ENCODE data around the gene LYST. TPM values are rescaled to one million over a fixed set of nuclear protein-coding genes. Genes with fewer than 3 reads are reported as not detected.

LYST gene
- total RNA-seq, 1 donor from 2014 or later, result 24.5 TPM

- H3K27me3 ChIP-seq (ENCODE audit: control insufficient read depth in 3 of 3, insufficient read depth in 3 of 3, low read length in 3 of 3), result no peaks in the 10 kb centered on the region
- no peak overlapping the region for H3K27ac ChIP-seq (ENCODE audit: low read depth, low read length)
These were observed 21.0 kb upstream of the LYST start for GRCh38 chr1:235887676-235888075.

GRCh38 chr1:235885655-235886262 is 19.1 kb upstream of the LYST start:
- Histone ChIP-seq H3K4me1 (ENCODE audit: control insufficient read depth in 3 of 3, insufficient read depth in 3 of 3, low read length in 3 of 3) (peaks cover 9 to 10% (median 9%) of the 10 kb centered on the region in 3 donors), H3K27ac (ENCODE audit: low read depth, low read length) (no peak overlapping the region), H3K27me3 (ENCODE audit: control insufficient read depth in 3 of 3, insufficient read depth in 3 of 3, low read length in 3 of 3) (no peaks in the 10 kb centered on the region), H3K4me3 (ENCODE audit: low read length in 3 of 3) (no peak overlapping the region), H3K9me3 (ENCODE audit: control insufficient read depth in 3 of 3, low read length in 3 of 3) (no peaks in the 10 kb centered on the region), H3K9ac (ENCODE audit: low read depth in 1 of 3, low read length in 3 of 3) (no peak overlapping the region), H3K36me3 (ENCODE audit: control insufficient read depth in 3 of 3, insufficient read depth in 3 of 3, low read length in 3 of 3) (no peaks in the 10 kb centered on the region)

More at GRCh38 chr1:235887676-235888075, 21.0 kb upstream of the LYST start:
- no peak overlapping the region for H3K4me3 ChIP-seq (ENCODE audit: low read length in 3 of 3)
- no peaks in the 10 kb centered on the region for H3K36me3 ChIP-seq (ENCODE audit: control insufficient read depth in 3 of 3, insufficient read depth in 3 of 3, low read length in 3 of 3)
- H3K9ac ChIP-seq (ENCODE audit: low read depth in 1 of 3, low read length in 3 of 3), result no peak overlapping the region
- peaks cover 9% of the 10 kb centered on the region in 3 donors for H3K4me1 ChIP-seq (ENCODE audit: control insufficient read depth in 3 of 3, insufficient read depth in 3 of 3, low read length in 3 of 3)
- no peaks in the 10 kb centered on the region for H3K9me3 ChIP-seq (ENCODE audit: control insufficient read depth in 3 of 3, low read length in 3 of 3)

DNA sequence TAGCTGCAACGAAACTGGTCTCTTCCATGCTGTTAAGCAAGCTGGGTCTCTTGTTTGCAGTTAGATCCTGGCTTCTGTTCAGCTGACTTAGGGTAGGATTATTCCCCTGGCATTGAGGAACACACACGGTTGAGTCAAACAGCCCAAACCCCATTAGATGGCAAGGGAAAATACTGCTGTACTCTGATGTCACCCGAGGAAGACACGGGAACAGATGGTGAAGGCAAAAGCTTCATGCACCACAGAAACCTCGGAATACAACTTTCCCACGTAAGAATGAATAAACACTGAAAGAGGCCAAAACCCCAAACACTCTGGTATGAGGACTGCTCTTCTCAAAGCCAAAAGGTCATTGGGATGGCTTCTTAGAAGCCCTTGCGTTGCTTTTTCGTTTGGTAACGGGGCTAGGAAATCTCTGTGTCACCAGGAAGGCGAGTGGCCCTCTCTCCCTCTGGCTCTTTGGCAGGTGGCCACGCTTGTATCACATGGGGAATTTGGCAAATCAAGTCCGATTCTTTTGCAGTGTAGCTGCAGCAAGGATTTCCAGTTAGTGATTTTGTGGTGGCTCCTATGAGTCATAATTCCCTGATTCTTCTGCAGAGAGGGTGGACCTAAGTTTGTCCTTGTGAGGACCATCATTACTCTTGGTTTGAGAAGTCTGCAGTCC is 16.7 kb upstream of the LYST start:
- Histone ChIP-seq H3K27me3 (ENCODE audit: control insufficient read depth in 3 of 3, insufficient read depth in 3 of 3, low read length in 3 of 3) (no peaks in the 10 kb centered on the region), H3K9ac (ENCODE audit: low read depth in 1 of 3, low read length in 3 of 3) (peak overlapping the region; percentile 39 to 69 (median 57)), H3K27ac (ENCODE audit: low read depth, low read length) (peak overlapping the region; percentile 48), H3K4me3 (ENCODE audit: low read length in 3 of 3) (peak overlapping the region; percentile 55 to 67 (median 60)), H3K9me3 (ENCODE audit: control insufficient read depth in 3 of 3, low read length in 3 of 3) (no peaks in the 10 kb centered on the region), H3K36me3 (ENCODE audit: control insufficient read depth in 3 of 3, insufficient read depth in 3 of 3, low read length in 3 of 3) (no peaks in the 10 kb centered on the region), H3K4me1 (ENCODE audit: control insufficient read depth in 3 of 3, insufficient read depth in 3 of 3, low read length in 3 of 3) (peaks cover 9 to 10% (median 9%) of the 10 kb centered on the region in 3 donors)

- Histone ChIP-seq H3K4me3 (ENCODE audit: low read length in 3 of 3) (peak overlapping the region; percentile 55 to 67 (median 60)), H3K4me1 (ENCODE audit: control insufficient read depth in 3 of 3, insufficient read depth in 3 of 3, low read length in 3 of 3) (peaks cover 9 to 10% (median 9%) of the 10 kb centered on the region in 3 donors)
These were observed 16.1 kb upstream of the LYST start for GRCh38 chr1:235882816-235883215.

GRCh38 chr1:235881930-235882700 is 15.4 kb upstream of the LYST start:
- H3K9ac ChIP-seq (ENCODE audit: low read depth in 1 of 3, low read length in 3 of 3), result no peak overlapping the region
- H3K27me3 ChIP-seq (ENCODE audit: control insufficient read depth in 3 of 3, insufficient read depth in 3 of 3, low read length in 3 of 3), result no peaks in the 10 kb centered on the region
- H3K4me3 ChIP-seq (ENCODE audit: low read length in 3 of 3), result peak overlapping the region in 1 of 3 donors; percentile 67
- no peaks in the 10 kb centered on the region for H3K36me3 ChIP-seq (ENCODE audit: control insufficient read depth in 3 of 3, insufficient read depth in 3 of 3, low read length in 3 of 3)
- H3K9me3 ChIP-seq (ENCODE audit: control insufficient read depth in 3 of 3, low read length in 3 of 3), result no peaks in the 10 kb centered on the region
- peaks cover 9 to 10% (median 9%) of the 10 kb centered on the region in 3 donors for H3K4me1 ChIP-seq (ENCODE audit: control insufficient read depth in 3 of 3, insufficient read depth in 3 of 3, low read length in 3 of 3)
- peak overlapping the region; percentile 48 for H3K27ac ChIP-seq (ENCODE audit: low read depth, low read length)

More at GRCh38 chr1:235882816-235883215, 16.1 kb upstream of the LYST start:
- Histone ChIP-seq H3K9ac (ENCODE audit: low read depth in 1 of 3, low read length in 3 of 3) (peak overlapping the region; percentile 0 to 69 (median 57)), H3K27ac (ENCODE audit: low read depth, low read length) (peak overlapping the region; percentile 48), H3K27me3 (ENCODE audit: control insufficient read depth in 3 of 3, insufficient read depth in 3 of 3, low read length in 3 of 3) (no peaks in the 10 kb centered on the region), H3K9me3 (ENCODE audit: control insufficient read depth in 3 of 3, low read length in 3 of 3) (no peaks in the 10 kb centered on the region), H3K36me3 (ENCODE audit: control insufficient read depth in 3 of 3, insufficient read depth in 3 of 3, low read length in 3 of 3) (no peaks in the 10 kb centered on the region)

DNA sequence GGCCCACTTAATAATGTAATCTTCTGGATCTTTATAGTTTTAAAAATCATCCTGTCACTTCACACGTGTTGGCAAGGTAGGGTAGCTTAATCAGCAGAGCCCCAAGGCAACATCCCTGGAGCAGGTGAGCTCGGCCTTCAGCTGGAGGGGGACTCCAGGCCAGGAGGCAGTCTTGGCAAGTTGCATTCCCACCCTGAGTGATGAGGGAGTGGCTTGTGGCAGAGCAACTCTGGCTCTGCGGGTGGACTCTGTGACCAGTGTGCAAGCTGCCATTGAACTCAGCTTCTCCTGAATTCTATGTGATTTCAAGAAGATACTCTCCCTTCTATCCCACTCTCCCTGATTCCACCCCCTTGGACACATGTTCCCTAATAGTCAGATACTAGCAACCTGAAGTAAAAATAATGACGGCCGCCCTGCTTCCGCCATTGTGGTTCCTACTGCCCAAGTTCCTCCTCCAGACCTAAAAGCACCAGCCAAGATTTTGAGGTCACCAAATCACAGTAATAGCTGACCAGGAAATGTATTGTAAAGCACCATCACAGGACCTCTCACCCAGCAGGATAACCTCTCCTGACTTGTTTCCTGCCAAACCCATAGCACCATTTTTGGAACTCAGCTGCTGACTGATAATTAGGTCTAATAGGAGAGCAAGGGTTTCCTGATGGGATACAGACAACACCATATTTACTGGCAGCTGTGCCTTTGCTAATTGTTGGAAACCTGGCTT is 11.5 kb upstream of the LYST start:
- Histone ChIP-seq H3K4me1 (ENCODE audit: control insufficient read depth in 3 of 3, insufficient read depth in 3 of 3, low read length in 3 of 3) (peaks cover 5 to 10% (median 6%) of the 10 kb centered on the region in 3 donors), H3K9me3 (ENCODE audit: control insufficient read depth in 3 of 3, low read length in 3 of 3) (no peaks in the 10 kb centered on the region), H3K36me3 (ENCODE audit: control insufficient read depth in 3 of 3, insufficient read depth in 3 of 3, low read length in 3 of 3) (no peaks in the 10 kb centered on the region), H3K9ac (ENCODE audit: low read depth in 1 of 3, low read length in 3 of 3) (no peak overlapping the region), H3K27me3 (ENCODE audit: control insufficient read depth in 3 of 3, insufficient read depth in 3 of 3, low read length in 3 of 3) (no peaks in the 10 kb centered on the region), H3K27ac (ENCODE audit: low read depth, low read length) (peak overlapping the region; percentile 58), H3K4me3 (ENCODE audit: low read length in 3 of 3) (no peak overlapping the region)

GRCh38 chr1:235876402-235876841 is 9.7 kb upstream of the LYST start:
- Histone ChIP-seq H3K4me3 (ENCODE audit: low read length in 3 of 3) (no peak overlapping the region), H3K36me3 (ENCODE audit: control insufficient read depth in 3 of 3, insufficient read depth in 3 of 3, low read length in 3 of 3) (no peaks in the 10 kb centered on the region), H3K27ac (ENCODE audit: low read depth, low read length) (no peak overlapping the region), H3K9ac (ENCODE audit: low read depth in 1 of 3, low read length in 3 of 3) (no peak overlapping the region), H3K4me1 (ENCODE audit: control insufficient read depth in 3 of 3, insufficient read depth in 3 of 3, low read length in 3 of 3) (peaks cover 0 to 4% (median 0%) of the 10 kb centered on the region in 3 donors), H3K27me3 (ENCODE audit: control insufficient read depth in 3 of 3, insufficient read depth in 3 of 3, low read length in 3 of 3) (no peaks in the 10 kb centered on the region), H3K9me3 (ENCODE audit: control insufficient read depth in 3 of 3, low read length in 3 of 3) (no peaks in the 10 kb centered on the region)

- H3K4me3 ChIP-seq (ENCODE audit: low read length in 3 of 3), result no peak overlapping the region
- no peaks in the 10 kb centered on the region for H3K36me3 ChIP-seq (ENCODE audit: control insufficient read depth in 3 of 3, insufficient read depth in 3 of 3, low read length in 3 of 3)
- H3K9ac ChIP-seq (ENCODE audit: low read depth in 1 of 3, low read length in 3 of 3), result no peak overlapping the region
- no peak overlapping the region for H3K27ac ChIP-seq (ENCODE audit: low read depth, low read length)
- peaks cover 0 to 4% (median 0%) of the 10 kb centered on the region in 3 donors for H3K4me1 ChIP-seq (ENCODE audit: control insufficient read depth in 3 of 3, insufficient read depth in 3 of 3, low read length in 3 of 3)
- H3K27me3 ChIP-seq (ENCODE audit: control insufficient read depth in 3 of 3, insufficient read depth in 3 of 3, low read length in 3 of 3), result no peaks in the 10 kb centered on the region
- no peaks in the 10 kb centered on the region for H3K9me3 ChIP-seq (ENCODE audit: control insufficient read depth in 3 of 3, low read length in 3 of 3)
These were observed 8.4 kb upstream of the LYST start for GRCh38 chr1:235875036-235875597.

DNA sequence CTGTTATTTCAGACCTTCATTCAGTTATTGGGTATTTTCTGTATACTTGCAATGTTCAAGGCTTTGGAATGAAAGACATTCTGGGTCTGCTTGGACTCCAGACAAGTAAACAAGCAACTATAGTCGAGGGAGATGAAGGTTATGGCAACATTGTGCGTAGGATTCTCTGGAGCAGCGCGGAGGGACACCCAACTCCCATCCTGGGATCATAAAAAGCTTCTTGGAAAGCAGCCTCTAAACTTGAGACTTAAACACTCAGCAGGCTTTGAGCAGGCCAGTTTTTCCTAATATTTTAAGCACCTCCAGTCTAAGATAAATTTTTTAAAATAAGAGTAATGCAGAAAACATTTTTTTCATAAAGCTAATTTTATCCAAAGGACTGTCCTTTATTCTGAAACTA is 7.6 kb upstream of the LYST start:
- no peak overlapping the region for H3K27ac ChIP-seq (ENCODE audit: low read depth, low read length)
- H3K9ac ChIP-seq (ENCODE audit: low read depth in 1 of 3, low read length in 3 of 3), result no peak overlapping the region

More for the DNA sequence above, 7.6 kb upstream of the LYST start:
- Histone ChIP-seq H3K4me3 (ENCODE audit: low read length in 3 of 3) (no peak overlapping the region), H3K4me1 (ENCODE audit: control insufficient read depth in 3 of 3, insufficient read depth in 3 of 3, low read length in 3 of 3) (peaks cover 0 to 4% (median 0%) of the 10 kb centered on the region in 3 donors), H3K36me3 (ENCODE audit: control insufficient read depth in 3 of 3, insufficient read depth in 3 of 3, low read length in 3 of 3) (no peaks in the 10 kb centered on the region), H3K9me3 (ENCODE audit: control insufficient read depth in 3 of 3, low read length in 3 of 3) (no peaks in the 10 kb centered on the region), H3K27me3 (ENCODE audit: control insufficient read depth in 3 of 3, insufficient read depth in 3 of 3, low read length in 3 of 3) (no peaks in the 10 kb centered on the region)

Measured in skeletal muscle tissue (tissue), 4 donors.